Right lobe of liver (tissue), 4 donors: ENCODE measurements around the gene CUX1.

Source experiments
- CTCF ChIP-seq, 4 donors: fragments of 200-600 bp in 3 of 4; fragments of 450-650 bp in 1 of 4; IDR thresholded peaks; one replicate each; pipeline versions ENCODE4 v1.5.1 to v1.8.0; 2016 to 2022; ENCODE audit warnings: antibody characterized with exemption in 4 of 4, mild to moderate bottlenecking in 2 of 4
- POLR2A ChIP-seq: fragments of 450-650 bp; IDR thresholded peaks from one replicate; pipeline ENCODE4 v1.6.1; 2017; ENCODE audit warnings: antibody characterized with exemption, mild to moderate bottlenecking
- donor health status: DM: no; HTN: no; CAD: no.
- donor health status: DM: no; HTN: no; CAD: no.
- donor health status: DM: no; HTN: yes; CAD: no.

GRCh38 chr7:102167254-102167653 lies 349.8 kb downstream of the CUX1 start:
- TF ChIP-seq CTCF (IDR thresholded peaks at IDR 0.05) (no peak), POLR2A (no peak)
